ENCODE results near the gene TRIM7. TPM values are rescaled to one million over a fixed set of nuclear protein-coding genes. Genes with fewer than 3 reads are reported as not detected.

TRIM7 gene
- total and polyA plus RNA-seq, 2 experiments from 2014 or later, result 0.53 to 0.56 TPM

- peak overlapping the region; percentile 89 for H3K4me3 Mint-ChIP-seq
- peaks cover 15% of the 10 kb centered on the region; the same call in 1 of the 3 replicates for H3K36me3 Mint-ChIP-seq (ENCODE audit: low read depth)
- Histone ChIP-seq H3K9me2 (ENCODE audit: insufficient read depth) (no peaks in the 10 kb centered on the region), H3K4me3 (peak overlapping the region; percentile 80), H3K4me2 (peak overlapping the region; percentile 80), H3K4me1 (ENCODE audit: insufficient read depth) (peaks cover 4% of the 10 kb centered on the region; the same call in 1 of the 2 replicates), H3K79me2 (replicated peaks; ENCODE audit: insufficient read depth) (no peaks in the 10 kb centered on the region), H2AFZ (peak overlapping the region; percentile 74), H3K36me3 (ENCODE audit: insufficient read depth) (no peaks in the 10 kb centered on the region), H3F3A (replicated peaks; ENCODE audit: low read depth) (peaks cover 3% of the 10 kb centered on the region), H3K27ac (ENCODE audit: low read depth) (no peak overlapping the region), H3K27me3 (ENCODE audit: insufficient read depth) (peaks cover 42% of the 10 kb centered on the region), H4K20me1 (replicated peaks; ENCODE audit: insufficient read depth) (no peaks in the 10 kb centered on the region; the same call in 1 of the 2 replicates)
- H3K4me1 Mint-ChIP-seq, result peaks cover 6% of the 10 kb centered on the region
- ATAC-seq (0 out of 3 replicates have a peak, but pooled peaks have one; percentile 1), DNase-seq (ENCODE audit: low spot score) (peak; percentile 36)
- H3K27ac Mint-ChIP-seq, result no peak overlapping the region
- H3K9me3 Mint-ChIP-seq, result peaks cover 32% of the 10 kb centered on the region
- TF ChIP-seq NANOG (IDR thresholded peaks at IDR 0.05; ENCODE audit: borderline replicate concordance), result no peak
- no peak for TF ChIP-seq EZH2phosphoT487 (IDR thresholded peaks at IDR 0.05; ENCODE audit: unreplicated experiment)
- TF ChIP-seq ZNF114 (CRISPR knock-in tag; IDR thresholded peaks at IDR 0.05), result no peak
- TF ChIP-seq CTCF (conservative IDR thresholded peaks at IDR 0.05; ENCODE audit: low read depth in 2 of 2), result no peak
- H3K27me3 Mint-ChIP-seq (ENCODE audit: insufficient read depth, low read depth, poor library complexity), result peaks cover 65% of the 10 kb centered on the region
Observed at GRCh38 chr5:181189363-181189961, 15.5 kb downstream of the TRIM7 start.

DNA sequence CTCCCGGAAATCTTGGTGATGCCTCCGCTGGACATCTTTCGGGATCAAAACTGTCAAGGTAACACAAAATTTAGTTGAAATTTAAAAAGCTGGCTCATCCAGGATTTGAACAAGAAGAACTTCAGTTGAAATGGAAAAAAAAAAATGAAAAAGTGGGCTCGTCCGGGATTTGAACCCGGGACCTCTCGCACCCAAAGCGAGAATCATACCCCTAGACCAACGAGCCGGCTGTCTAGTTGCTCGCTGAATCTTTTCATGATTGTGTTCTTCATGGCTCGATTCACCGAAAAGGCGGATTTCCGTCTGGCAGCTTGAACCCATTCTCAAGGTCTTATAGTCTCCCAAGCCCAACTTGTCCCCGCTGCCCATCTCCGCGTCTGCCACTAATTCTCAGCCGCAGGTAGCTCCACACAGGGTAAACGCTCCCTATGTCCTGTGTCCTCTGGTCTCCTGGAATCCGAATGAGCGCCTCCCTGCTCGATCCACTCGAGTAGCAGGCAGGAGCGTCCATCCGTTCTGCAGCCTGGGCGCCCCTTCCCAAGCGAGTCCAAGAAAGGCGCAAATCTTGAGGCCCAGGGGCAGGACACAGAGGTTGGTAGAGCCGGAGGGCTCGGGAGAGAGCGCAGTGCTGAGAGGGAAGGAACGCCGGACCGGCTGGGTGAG, 16.2 kb downstream of the TRIM7 start:
- peak; percentile 6 for ATAC-seq
- H3K27me3 ChIP-seq (ENCODE audit: insufficient read depth), result peaks cover 37% of the 10 kb centered on the region
- peak overlapping the region; percentile 74 for H2AFZ ChIP-seq
- H3K27me3 Mint-ChIP-seq (ENCODE audit: insufficient read depth, low read depth, poor library complexity), result peaks cover 67% of the 10 kb centered on the region
- peak overlapping the region; percentile 80 for H3K4me2 ChIP-seq
- H4K20me1 ChIP-seq (replicated peaks; ENCODE audit: insufficient read depth), result no peaks in the 10 kb centered on the region
- no peaks in the 10 kb centered on the region for H3K36me3 ChIP-seq (ENCODE audit: insufficient read depth)
- peaks cover 6% of the 10 kb centered on the region for H3K4me1 Mint-ChIP-seq
- peak overlapping the region; percentile 80 for H3K4me3 ChIP-seq
- H3K4me1 ChIP-seq (ENCODE audit: insufficient read depth), result peaks cover 4% of the 10 kb centered on the region; the same call in 1 of the 2 replicates
- no peak overlapping the region for H3K27ac ChIP-seq (ENCODE audit: low read depth)
- H3K9me3 Mint-ChIP-seq, result peaks cover 36% of the 10 kb centered on the region
- H3K9me2 ChIP-seq (ENCODE audit: insufficient read depth), result no peaks in the 10 kb centered on the region
- H3F3A ChIP-seq (replicated peaks; ENCODE audit: low read depth), result peaks cover 3% of the 10 kb centered on the region
- DNase-seq (ENCODE audit: low spot score), result peak; percentile 80
- no peaks in the 10 kb centered on the region for H3K79me2 ChIP-seq (replicated peaks; ENCODE audit: insufficient read depth)
- peak overlapping the region; percentile 93 for H3K27ac Mint-ChIP-seq
- TF ChIP-seq EZH2 (IDR thresholded peaks at IDR 0.05; ENCODE audit: low read depth, unreplicated experiment) (peak; percentile 51), ZNF114 (CRISPR knock-in tag; IDR thresholded peaks at IDR 0.05) (no peak), CREB1 (CRISPR knock-in tag; IDR thresholded peaks at IDR 0.05; ENCODE audit: low read depth) (peak; percentile 24; the same call in 1 of the 2 replicates)
- peak overlapping the region; percentile 89 for H3K4me3 Mint-ChIP-seq
- peaks cover 18% of the 10 kb centered on the region; the same call in 1 of the 3 replicates for H3K36me3 Mint-ChIP-seq (ENCODE audit: low read depth)
